Hepatic stellate cell (primary cell): ENCODE results near the gene MBOAT2.
"Not testable (repeated sequence)": the region's sequence is repeated elsewhere in the genome, so short reads cannot be mapped to it uniquely, and the experiment has no call there.

Source experiments
- DNase-seq: peaks from one replicate; pipeline ENCODE4 v3.0.0; 2011; ENCODE audit warnings: low spot score

MBOAT2 gene

DNA sequence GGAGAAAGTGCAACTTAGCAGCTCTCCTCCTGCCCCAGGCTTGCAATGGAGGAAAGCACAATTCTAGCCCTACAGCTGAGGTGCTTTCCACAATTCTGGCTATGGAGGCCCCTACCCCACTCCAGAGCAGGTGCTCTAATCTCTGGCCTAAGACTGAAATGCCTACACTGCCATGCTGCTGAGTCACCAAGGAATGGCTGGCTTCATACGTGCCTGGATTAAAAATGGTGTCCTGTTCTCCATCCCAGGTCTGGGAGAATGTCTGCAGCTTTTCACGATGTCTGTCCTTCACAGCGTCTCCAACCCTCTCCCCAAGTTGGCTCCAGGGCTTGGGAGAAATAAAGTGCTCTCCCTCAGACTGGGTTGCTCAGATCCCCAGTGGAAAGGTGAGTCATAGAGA lies 48.5 kb downstream of the MBOAT2 start:
- DNase-seq = no peak

GRCh38 chr2:8953525-8953924 lies 50.0 kb downstream of the MBOAT2 start:
- DNase-seq = no peak

GRCh38 chr2:8939486-8940114 lies 63.9 kb downstream of the MBOAT2 start:
- DNase-seq = no peak

DNA sequence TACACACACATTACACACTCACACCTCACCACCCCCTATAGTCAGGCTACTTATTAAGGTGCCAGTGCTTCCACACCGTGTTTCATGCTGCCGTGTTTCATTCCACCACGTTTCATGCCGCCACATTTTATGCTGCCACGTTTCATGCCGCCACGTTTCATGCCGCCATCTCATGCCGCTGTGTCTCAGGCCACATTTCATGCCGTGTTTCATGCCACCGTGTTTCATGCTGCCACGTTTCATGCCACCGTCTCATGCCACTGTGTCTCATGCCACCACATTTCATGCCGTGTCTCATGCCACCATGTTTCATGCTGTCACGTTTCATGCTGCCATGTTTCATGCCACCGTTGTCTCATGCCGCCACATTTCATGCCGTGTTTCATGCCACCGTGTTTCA lies 65.1 kb downstream of the MBOAT2 start:
- no peak for DNase-seq

- no peak for DNase-seq
Measured at GRCh38 chr2:8935982-8936381, 67.5 kb downstream of the MBOAT2 start.

- DNase-seq = no peak
Measured at GRCh38 chr2:8934338-8934737, 69.1 kb downstream of the MBOAT2 start.

DNA sequence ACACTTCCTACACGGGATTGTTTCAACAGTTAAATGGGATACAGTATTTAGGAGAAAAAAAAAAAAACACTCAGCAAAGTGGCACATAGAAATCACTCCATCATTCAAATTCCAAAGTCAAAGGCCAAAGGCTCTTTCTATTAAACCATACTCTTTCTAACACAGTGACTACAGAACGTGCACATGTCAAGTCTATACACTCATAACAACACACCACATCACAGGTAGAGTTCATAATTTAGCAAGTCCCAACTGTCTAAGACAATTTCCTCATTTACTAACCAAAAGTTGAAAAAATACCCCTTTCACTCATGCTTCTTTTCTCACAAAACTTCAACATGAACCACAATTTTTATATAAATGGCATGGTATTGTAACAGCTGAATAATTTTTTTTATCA lies 70.8 kb downstream of the MBOAT2 start:
- DNase-seq = no peak

GRCh38 chr2:8930185-8930584 lies 73.3 kb downstream of the MBOAT2 start:
- not testable (repeated sequence) for DNase-seq

GRCh38 chr2:8929128-8929527 lies 74.4 kb downstream of the MBOAT2 start:
- no peak for DNase-seq

- DNase-seq = no peak
Measured at GRCh38 chr2:8927510-8928455, 75.7 kb downstream of the MBOAT2 start.

- DNase-seq = no peak
Measured at GRCh38 chr2:8926356-8926755, 77.1 kb downstream of the MBOAT2 start.

GRCh38 chr2:8925411-8925810 lies 78.1 kb downstream of the MBOAT2 start:
- no peak for DNase-seq

- DNase-seq = no peak
Measured at GRCh38 chr2:8923183-8923582, 80.3 kb downstream of the MBOAT2 start.

DNA sequence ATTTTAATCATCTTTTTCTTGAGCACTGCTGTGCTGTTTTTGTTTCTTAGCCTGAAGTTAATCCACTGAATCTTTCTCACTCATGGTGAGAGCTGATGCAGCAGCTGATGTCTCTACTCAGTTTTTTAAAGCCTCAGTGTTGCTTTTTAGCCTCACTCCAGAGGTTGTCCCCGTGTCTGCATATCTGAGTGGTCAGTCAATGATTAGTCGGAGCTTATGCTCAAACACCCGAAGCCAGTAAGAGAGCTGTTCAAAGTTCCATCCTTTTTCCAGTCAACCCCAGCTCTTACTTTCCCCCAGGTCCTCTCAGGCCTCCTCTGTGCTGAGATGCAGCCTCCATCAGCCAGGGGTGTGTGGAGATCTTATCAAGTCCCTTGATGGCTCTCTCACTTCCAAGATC lies 81.1 kb downstream of the MBOAT2 start:
- no peak for DNase-seq

DNA sequence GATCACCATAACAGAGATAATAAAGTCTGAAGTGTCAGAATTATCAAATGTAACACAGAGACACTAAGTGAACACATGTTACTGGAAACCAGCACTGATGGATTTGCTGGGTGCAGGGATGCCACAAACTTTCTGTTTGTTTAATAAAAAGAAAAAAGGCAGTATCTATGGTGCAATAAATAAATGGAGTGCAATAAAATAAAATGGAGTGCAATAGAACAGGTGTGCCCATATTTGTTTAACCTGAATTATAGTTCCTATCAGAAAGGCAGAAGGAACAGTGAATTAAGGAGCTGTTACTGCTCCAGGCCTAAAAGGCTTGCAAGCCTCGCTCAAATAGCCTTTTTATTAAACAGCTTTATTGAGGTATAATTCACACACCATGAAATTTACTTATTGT lies 85.1 kb downstream of the MBOAT2 start:
- DNase-seq = no peak

DNA sequence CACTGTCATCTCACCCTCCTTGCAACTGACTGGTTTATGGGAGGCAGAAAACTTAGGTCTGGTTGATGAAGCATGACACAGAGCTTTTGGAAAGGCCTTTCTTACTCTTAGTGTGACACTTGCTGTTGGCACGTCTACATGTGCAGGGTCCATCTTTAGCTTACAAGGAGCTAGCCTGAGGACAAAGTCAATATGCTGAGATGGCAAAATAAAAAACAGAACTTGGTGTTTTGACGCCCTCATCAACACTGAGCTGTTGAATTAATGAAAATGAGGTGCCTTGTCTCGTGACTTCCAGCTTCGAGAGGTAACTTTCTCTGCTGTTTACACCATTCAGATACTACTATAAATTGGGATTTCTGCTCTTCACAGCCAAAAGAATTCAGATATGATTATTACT lies 87.5 kb downstream of the MBOAT2 start:
- DNase-seq = no peak

- DNase-seq = not testable (repeated sequence)
Measured at GRCh38 chr2:8913767-8914166, 89.7 kb downstream of the MBOAT2 start.

DNA sequence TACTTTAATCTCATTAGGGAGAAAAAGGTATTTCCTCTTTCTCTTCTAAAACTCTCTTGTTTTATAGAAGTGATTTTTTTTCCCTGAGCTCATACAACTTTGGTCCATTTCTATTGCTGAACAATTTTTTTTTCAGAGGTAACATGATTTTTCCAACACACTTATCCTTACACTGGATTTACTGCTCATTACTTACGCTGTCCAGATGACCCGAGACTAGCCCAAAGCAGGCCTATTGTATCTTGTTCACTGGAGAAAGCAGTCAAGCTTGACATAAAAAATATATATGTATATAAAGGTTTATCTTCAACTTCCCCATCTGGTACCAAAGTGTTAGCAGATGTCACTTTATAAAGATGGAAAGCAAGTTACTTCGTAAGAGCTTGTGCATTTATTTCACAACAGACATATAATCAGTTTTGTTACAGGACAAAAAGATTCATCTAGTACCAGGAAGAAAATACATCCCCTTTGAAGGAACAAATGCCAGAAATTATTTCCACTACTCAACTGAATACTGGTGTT lies 95.7 kb downstream of the MBOAT2 start:
- no peak for DNase-seq

DNA sequence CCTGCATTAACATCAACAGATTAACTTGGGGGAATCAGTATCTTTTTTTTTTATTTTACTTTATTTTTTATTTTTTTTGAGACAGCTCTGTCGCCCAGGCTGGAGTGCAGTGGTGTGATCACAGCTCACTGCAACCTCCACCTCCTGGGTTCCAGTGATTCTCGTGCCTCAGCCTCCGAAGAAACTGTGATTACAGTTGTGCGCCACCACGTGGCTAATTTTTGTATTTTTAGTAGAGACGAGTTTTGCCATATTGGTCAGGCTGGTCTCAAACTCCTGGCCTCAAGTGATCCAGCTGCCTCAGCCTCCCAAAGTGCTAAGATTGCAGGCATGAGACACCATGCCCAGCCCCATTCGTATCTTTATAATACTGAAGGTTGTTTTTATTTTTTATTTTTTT lies 99.6 kb downstream of the MBOAT2 start:
- not testable (repeated sequence) for DNase-seq

GRCh38 chr2:8902757-8903156 lies 100.7 kb downstream of the MBOAT2 start:
- not testable (repeated sequence) for DNase-seq

GRCh38 chr2:8897206-8897605 lies 106.3 kb downstream of the MBOAT2 start:
- DNase-seq = not testable (repeated sequence)

DNA sequence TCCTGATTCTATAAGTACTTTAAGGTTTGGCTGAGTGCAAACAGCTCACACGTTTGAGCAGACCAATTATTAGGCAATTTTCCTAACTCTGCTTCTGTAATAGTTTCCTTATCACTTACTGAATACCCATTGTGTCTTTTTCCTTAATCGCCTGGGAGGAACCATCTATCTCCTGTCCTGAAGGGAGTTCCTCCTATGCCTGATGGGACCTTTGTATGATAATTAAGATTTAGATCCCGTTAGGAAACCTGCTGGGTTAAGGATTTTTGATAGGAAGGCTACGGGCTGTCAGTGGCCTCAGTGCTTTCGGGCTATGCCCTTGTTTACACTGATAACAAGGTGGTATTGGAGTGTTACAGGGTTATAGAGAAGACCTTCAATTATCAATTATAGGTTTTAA lies 106.8 kb downstream of the MBOAT2 start:
- not testable (repeated sequence) for DNase-seq
